Colonic mucosa (tissue), 4 donors: ENCODE measurements around the gene PSMA2. TPM values are rescaled to one million over a fixed set of nuclear protein-coding genes. Genes with fewer than 3 reads are reported as not detected.

Source experiments
- DNase-seq: peaks from one replicate; pipeline ENCODE4 v3.0.0-alpha.2; 2020
- H3K27ac ChIP-seq: fragments of 200-600 bp; one replicate; pipeline ENCODE4 v1.8.0; 2021
- H3K27me3 ChIP-seq: fragments of 200-600 bp; one replicate; pipeline ENCODE4 v1.8.0; 2021
- H3K36me3 ChIP-seq: fragments of 200-600 bp; one replicate; pipeline ENCODE4 v1.8.0; 2021
- H3K4me1 ChIP-seq: fragments of 200-600 bp; one replicate; pipeline ENCODE4 v1.8.0; 2021; ENCODE audit warnings: mild to moderate bottlenecking
- H3K4me3 ChIP-seq: fragments of 200-600 bp; one replicate; pipeline ENCODE4 v1.8.0; 2021
- H3K9ac ChIP-seq, 2 donors: one replicate each; pipeline ENCODE4 v1.7.0; 2013; ENCODE audit warnings: control low read depth in 2 of 2, low read depth in 2 of 2, low read length in 2 of 2
- H3K9me3 ChIP-seq: fragments of 200-600 bp; one replicate; pipeline ENCODE4 v1.8.0; 2021
- intact Hi-C: fragments of 100-400 bp; cut with DNase I; formaldehyde crosslinking; loops from one replicate; pipeline ENCODE4 v1.14.1; 2022
- total RNA-seq, 2 donors: library from RNA; stranded (reverse); fragmentation: NEBNext Ultra II Directional in 1 of 2; extraction: Animal tissue kit (Norgen Biotek cat#: 25700) in 1 of 2; gene quantifications; one replicate each; pipeline ENCODE4 v1.2.1, GENCODE V29; 2021
- TF ChIP-seq, protein P1 (sequence below): fragments of 200-600 bp; IDR thresholded peaks from one replicate; pipeline ENCODE4 v1.8.0; 2022; ENCODE audit warnings: antibody characterized with exemption, mild to moderate bottlenecking
- donor health status: healthy.
- donor health status: DM: no; HTN: no; CAD: no.
- donor health status: DM: no; HTN: no; CAD: no.

PSMA2 gene
- total RNA-seq, 2 donors from 2014 or later = 91.1 to 113 TPM

DNA sequence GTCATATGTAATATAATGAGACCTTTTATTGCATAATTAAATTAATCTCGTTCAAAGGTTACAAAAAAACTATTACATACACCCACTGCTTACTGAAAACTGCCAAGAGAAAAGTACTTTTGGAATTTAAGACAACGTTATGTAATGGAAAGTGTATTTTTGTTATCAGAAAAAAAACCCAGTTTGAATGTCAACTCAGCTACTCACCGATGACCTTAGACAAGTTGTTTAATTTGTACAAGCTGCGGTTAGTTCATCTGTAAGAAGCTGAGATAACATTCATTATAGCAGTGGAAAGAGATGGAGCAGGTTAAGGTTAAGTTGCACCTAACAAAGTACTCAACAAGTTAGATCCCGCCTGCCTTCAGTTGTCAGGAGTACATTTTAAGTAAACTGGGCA lies 1.1 kb downstream of the PSMA2 start:
- Histone ChIP-seq H3K9ac (peak overlapping the region in 1 of 2 donors; percentile 92), H3K27ac (no peak overlapping the region), H3K27me3 (no peaks in the 10 kb centered on the region), H3K9me3 (no peaks in the 10 kb centered on the region), H3K4me3 (peak overlapping the region; percentile 71), H3K4me1 (peaks cover 12% of the 10 kb centered on the region), H3K36me3 (no peaks in the 10 kb centered on the region)
- TF ChIP-seq, protein P1, sequence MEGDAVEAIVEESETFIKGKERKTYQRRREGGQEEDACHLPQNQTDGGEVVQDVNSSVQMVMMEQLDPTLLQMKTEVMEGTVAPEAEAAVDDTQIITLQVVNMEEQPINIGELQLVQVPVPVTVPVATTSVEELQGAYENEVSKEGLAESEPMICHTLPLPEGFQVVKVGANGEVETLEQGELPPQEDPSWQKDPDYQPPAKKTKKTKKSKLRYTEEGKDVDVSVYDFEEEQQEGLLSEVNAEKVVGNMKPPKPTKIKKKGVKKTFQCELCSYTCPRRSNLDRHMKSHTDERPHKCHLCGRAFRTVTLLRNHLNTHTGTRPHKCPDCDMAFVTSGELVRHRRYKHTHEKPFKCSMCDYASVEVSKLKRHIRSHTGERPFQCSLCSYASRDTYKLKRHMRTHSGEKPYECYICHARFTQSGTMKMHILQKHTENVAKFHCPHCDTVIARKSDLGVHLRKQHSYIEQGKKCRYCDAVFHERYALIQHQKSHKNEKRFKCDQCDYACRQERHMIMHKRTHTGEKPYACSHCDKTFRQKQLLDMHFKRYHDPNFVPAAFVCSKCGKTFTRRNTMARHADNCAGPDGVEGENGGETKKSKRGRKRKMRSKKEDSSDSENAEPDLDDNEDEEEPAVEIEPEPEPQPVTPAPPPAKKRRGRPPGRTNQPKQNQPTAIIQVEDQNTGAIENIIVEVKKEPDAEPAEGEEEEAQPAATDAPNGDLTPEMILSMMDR = no peak
- no peak for DNase-seq
- intact Hi-C loops = no loop called here

DNA sequence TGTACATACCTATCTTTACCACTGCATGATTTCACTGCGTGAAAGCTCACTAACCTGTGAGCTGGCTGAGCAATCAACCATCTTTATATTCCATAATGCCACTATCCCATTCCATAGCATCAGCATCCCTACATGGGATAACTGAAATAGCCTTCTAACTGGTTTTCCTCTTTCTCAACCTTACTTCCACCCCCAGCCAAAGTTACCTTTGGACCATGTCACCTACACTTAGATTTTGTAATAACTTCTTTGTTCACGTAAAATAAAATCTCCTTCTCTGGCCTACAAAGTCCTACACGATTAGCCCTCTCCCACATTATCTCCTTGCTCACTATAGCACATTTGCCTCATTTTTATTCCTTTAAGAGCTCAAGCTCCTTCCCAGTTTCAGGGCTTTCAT lies 2.5 kb downstream of the PSMA2 start:
- no peak for DNase-seq
- Histone ChIP-seq H3K9me3 (no peaks in the 10 kb centered on the region), H3K27ac (no peak overlapping the region), H3K36me3 (no peaks in the 10 kb centered on the region), H3K4me3 (no peak overlapping the region), H3K27me3 (no peaks in the 10 kb centered on the region), H3K4me1 (peaks cover 10% of the 10 kb centered on the region), H3K9ac (no peak overlapping the region)
- intact Hi-C loops = no loop called here
- TF ChIP-seq, protein P1 = no peak

DNA sequence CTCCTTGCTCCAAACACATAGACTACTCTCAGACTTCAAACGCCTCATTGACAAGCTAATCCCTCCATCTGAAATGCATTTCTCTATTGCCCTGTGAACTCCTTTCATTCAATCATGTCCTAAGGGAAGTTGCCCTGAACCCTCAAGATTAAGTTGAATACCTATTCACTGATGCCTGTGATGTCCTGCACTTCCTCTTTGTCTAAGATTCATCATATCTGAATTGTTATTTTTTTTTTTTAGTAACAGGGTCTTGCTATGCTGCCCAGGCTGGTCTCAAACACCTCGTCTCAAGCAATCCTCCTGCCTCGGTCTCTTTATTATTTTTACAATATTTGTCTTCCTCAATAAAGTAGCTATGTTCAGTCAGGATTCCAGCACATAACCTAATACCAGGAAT lies 3.2 kb downstream of the PSMA2 start:
- Histone ChIP-seq H3K9ac (no peak overlapping the region), H3K4me3 (no peak overlapping the region), H3K27ac (no peak overlapping the region), H3K36me3 (no peaks in the 10 kb centered on the region), H3K27me3 (no peaks in the 10 kb centered on the region), H3K4me1 (peaks cover 7% of the 10 kb centered on the region), H3K9me3 (no peaks in the 10 kb centered on the region)
- TF ChIP-seq, protein P1 = no peak
- DNase-seq = no peak
- intact Hi-C loops = no loop called here

DNA sequence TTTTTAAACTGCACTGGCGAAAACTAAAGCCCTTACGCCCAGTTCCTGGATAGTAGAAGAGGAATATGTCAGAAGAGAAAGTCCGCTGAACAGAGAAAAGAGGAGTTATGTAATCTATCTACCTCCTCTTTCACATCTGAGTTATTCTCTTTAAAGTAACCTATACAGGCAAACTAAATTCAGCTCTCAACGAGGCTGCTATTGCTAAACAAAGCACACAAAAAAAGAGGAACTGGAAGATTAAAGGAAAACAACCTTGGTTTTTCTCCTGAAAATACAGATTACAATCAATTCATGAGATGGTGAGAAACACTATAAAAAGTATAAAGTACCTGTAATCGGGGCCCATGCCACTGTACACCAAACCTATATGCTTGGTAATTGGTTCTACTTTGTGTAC lies 5.8 kb downstream of the PSMA2 start:
- no peak overlapping the region for H3K9ac ChIP-seq
- TF ChIP-seq, protein P1 = no peak
- H3K36me3 ChIP-seq = peaks cover 5% of the 10 kb centered on the region
- H3K27ac ChIP-seq = no peak overlapping the region
- no peaks in the 10 kb centered on the region for H3K9me3 ChIP-seq
- H3K4me3 ChIP-seq = no peak overlapping the region
- H3K4me1 ChIP-seq = peaks cover 7% of the 10 kb centered on the region
- DNase-seq = no peak
- intact Hi-C loops = no loop called here
- no peaks in the 10 kb centered on the region for H3K27me3 ChIP-seq

DNA sequence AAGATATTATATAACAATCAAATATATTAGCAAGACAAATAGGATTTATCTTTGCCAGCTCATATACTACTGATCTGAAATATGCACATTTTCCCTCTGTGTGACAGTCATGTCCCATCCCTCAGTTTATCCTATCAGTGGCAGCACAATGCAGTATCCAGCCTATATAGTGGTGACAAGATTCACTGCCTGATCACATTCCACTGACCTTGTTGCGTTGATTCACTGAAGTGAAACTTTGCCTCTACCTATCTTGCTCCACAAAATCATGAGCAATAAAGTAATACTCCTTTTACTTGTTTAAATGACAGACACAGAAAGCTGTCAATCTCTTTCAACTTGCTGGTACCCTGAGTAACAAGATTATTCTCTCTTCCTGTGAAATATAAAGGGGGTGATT lies 6.3 kb downstream of the PSMA2 start:
- intact Hi-C loops = no loop called here
- H3K27ac ChIP-seq = no peak overlapping the region
- no peaks in the 10 kb centered on the region for H3K27me3 ChIP-seq
- no peaks in the 10 kb centered on the region for H3K9me3 ChIP-seq
- TF ChIP-seq, protein P1 = no peak
- H3K4me1 ChIP-seq = peaks cover 5% of the 10 kb centered on the region
- no peak overlapping the region for H3K9ac ChIP-seq
- no peak for DNase-seq
- H3K4me3 ChIP-seq = no peak overlapping the region
- peaks cover 5% of the 10 kb centered on the region for H3K36me3 ChIP-seq
